ENCODE measurements around the gene PTBP3. TPM values are rescaled to one million over a fixed set of nuclear protein-coding genes. Genes with fewer than 3 reads are reported as not detected.
A peak's percentile ranks its signal among the peaks of the same experiment; 100 is the strongest.

Gene PTBP3
- polyA plus RNA-seq, 1 donor from 2014 or later, result 36.1 TPM

DNA sequence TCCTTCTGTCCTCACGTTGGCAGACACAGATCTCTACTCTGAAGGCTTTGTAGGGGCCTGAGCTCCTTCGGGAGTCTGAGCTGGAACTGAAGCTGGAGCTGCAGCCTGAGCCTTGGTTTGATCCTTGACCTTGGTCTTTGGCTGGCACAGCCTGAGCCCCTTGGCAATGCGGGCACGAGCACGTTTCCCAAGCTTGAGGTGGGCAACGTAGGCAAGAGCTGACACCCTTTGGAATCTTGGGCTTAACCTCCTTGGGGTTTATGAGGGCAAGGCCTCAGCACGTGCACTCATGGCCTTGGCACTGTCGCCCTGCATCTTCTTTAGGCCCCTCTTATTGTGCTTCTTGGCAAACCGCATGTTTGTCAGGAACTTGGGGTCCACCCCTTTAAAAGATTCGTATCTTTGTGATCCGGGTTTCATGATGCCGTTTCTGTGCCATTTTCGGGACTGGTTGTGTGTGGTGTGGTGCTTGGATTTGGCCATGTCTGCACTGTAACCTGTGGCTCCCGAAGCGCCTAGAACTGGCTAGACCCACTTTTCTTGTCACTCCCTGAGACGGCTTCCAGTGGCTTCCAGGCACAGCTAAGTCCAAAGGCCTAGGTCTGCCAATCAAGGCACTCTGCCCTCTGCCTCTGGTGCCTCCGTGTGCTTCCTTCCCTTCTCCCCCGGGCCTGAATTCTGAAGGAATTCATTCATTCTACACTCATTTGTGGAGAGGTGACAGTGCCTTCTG, 159.8 kb downstream of the PTBP3 start:
- H3K4me2 ChIP-seq (ENCODE audit: low read length), result no peak overlapping the region
- TF ChIP-seq POLR2AphosphoS5 (IDR thresholded peaks at IDR 0.05) (no peak), MXI1 (conservative IDR thresholded peaks at IDR 0.05; ENCODE audit: poor library complexity, severe bottlenecking) (no peak), EZH2 (IDR thresholded peaks at IDR 0.05; ENCODE audit: borderline replicate concordance, insufficient read depth, low read length, poor library complexity, severe bottlenecking) (no peak), RAD21 (conservative IDR thresholded peaks at IDR 0.05) (no peak), TAF1 (IDR thresholded peaks at IDR 0.05; ENCODE audit: low read depth) (no peak)
- TF ChIP-seq, protein P1, sequence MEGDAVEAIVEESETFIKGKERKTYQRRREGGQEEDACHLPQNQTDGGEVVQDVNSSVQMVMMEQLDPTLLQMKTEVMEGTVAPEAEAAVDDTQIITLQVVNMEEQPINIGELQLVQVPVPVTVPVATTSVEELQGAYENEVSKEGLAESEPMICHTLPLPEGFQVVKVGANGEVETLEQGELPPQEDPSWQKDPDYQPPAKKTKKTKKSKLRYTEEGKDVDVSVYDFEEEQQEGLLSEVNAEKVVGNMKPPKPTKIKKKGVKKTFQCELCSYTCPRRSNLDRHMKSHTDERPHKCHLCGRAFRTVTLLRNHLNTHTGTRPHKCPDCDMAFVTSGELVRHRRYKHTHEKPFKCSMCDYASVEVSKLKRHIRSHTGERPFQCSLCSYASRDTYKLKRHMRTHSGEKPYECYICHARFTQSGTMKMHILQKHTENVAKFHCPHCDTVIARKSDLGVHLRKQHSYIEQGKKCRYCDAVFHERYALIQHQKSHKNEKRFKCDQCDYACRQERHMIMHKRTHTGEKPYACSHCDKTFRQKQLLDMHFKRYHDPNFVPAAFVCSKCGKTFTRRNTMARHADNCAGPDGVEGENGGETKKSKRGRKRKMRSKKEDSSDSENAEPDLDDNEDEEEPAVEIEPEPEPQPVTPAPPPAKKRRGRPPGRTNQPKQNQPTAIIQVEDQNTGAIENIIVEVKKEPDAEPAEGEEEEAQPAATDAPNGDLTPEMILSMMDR (IDR thresholded peaks at IDR 0.05; ENCODE audit: poor library complexity, severe bottlenecking), result no peak
- TF ChIP-seq, protein P2, sequence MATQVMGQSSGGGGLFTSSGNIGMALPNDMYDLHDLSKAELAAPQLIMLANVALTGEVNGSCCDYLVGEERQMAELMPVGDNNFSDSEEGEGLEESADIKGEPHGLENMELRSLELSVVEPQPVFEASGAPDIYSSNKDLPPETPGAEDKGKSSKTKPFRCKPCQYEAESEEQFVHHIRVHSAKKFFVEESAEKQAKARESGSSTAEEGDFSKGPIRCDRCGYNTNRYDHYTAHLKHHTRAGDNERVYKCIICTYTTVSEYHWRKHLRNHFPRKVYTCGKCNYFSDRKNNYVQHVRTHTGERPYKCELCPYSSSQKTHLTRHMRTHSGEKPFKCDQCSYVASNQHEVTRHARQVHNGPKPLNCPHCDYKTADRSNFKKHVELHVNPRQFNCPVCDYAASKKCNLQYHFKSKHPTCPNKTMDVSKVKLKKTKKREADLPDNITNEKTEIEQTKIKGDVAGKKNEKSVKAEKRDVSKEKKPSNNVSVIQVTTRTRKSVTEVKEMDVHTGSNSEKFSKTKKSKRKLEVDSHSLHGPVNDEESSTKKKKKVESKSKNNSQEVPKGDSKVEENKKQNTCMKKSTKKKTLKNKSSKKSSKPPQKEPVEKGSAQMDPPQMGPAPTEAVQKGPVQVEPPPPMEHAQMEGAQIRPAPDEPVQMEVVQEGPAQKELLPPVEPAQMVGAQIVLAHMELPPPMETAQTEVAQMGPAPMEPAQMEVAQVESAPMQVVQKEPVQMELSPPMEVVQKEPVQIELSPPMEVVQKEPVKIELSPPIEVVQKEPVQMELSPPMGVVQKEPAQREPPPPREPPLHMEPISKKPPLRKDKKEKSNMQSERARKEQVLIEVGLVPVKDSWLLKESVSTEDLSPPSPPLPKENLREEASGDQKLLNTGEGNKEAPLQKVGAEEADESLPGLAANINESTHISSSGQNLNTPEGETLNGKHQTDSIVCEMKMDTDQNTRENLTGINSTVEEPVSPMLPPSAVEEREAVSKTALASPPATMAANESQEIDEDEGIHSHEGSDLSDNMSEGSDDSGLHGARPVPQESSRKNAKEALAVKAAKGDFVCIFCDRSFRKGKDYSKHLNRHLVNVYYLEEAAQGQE (IDR thresholded peaks at IDR 0.05; ENCODE audit: borderline replicate concordance), result no peak
- no peak overlapping the region for H3K27ac ChIP-seq (ENCODE audit: low read length)

DNA sequence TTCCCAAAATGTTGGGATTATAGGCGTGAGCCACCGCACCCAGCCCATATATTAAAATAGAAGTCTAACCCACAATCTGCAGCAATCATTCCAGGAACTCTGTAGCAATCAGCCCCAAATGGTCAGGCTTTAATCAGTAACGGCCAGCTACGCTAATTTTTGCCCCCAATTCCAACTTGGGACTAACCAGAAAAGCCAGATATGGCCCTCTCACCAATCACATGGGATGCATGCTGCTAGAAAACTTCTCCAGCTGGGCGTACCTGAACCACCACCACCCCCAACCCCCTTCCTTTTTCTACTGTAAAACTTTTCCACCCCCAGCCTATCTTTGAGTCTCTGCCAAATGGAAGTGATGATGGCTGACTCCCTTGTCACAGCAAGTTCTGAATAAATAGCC, 162.5 kb downstream of the PTBP3 start:
- Histone ChIP-seq H3K79me2 (replicated peaks; ENCODE audit: insufficient read depth, low read length) (no peaks in the 10 kb centered on the region), H2AFZ (ENCODE audit: low read depth, low read length) (no peak overlapping the region), H3K4me2 (ENCODE audit: low read length) (no peak overlapping the region), H3K4me3 (ENCODE audit: low read length) (no peak overlapping the region), H3K9me2 (ENCODE audit: insufficient read depth, low read length) (no peaks in the 10 kb centered on the region), H4K20me1 (ENCODE audit: insufficient read depth) (no peaks in the 10 kb centered on the region), H3K27ac (ENCODE audit: low read length) (no peak overlapping the region), H3F3A (ENCODE audit: insufficient read depth, low read length, poor library complexity, severe bottlenecking) (no peaks in the 10 kb centered on the region), H3K9me3 (ENCODE audit: low read length) (no peaks in the 10 kb centered on the region), H3K9ac (ENCODE audit: low read length) (no peak overlapping the region), H3K27me3 (ENCODE audit: insufficient read depth, low read depth, low read length) (peaks cover 9% of the 10 kb centered on the region), H3K36me3 (ENCODE audit: insufficient read depth, low read length) (no peaks in the 10 kb centered on the region)
- TF ChIP-seq MXI1 (conservative IDR thresholded peaks at IDR 0.05; ENCODE audit: poor library complexity, severe bottlenecking) (no peak), POLR2AphosphoS5 (IDR thresholded peaks at IDR 0.05) (no peak), EZH2 (IDR thresholded peaks at IDR 0.05; ENCODE audit: borderline replicate concordance, insufficient read depth, low read length, poor library complexity, severe bottlenecking) (no peak), TAF1 (IDR thresholded peaks at IDR 0.05; ENCODE audit: low read depth) (no peak), RAD21 (conservative IDR thresholded peaks at IDR 0.05) (no peak), SMC3 (conservative IDR thresholded peaks at IDR 0.05; ENCODE audit: poor library complexity) (no peak), EP300 (conservative IDR thresholded peaks at IDR 0.05; ENCODE audit: poor library complexity, severe bottlenecking) (no peak)
- TF ChIP-seq, protein P1 (IDR thresholded peaks at IDR 0.05; ENCODE audit: poor library complexity, severe bottlenecking), result no peak
- TF ChIP-seq, protein P2 (IDR thresholded peaks at IDR 0.05; ENCODE audit: borderline replicate concordance), result no peak

More for the DNA sequence above, 159.8 kb downstream of the PTBP3 start:
- H3K9me2 ChIP-seq (ENCODE audit: insufficient read depth, low read length), result no peaks in the 10 kb centered on the region
- peaks cover 18% of the 10 kb centered on the region for H3K27me3 ChIP-seq (ENCODE audit: insufficient read depth, low read depth, low read length)
- no peaks in the 10 kb centered on the region for H3K79me2 ChIP-seq (replicated peaks; ENCODE audit: insufficient read depth, low read length)
- H3K36me3 ChIP-seq (ENCODE audit: insufficient read depth, low read length), result no peaks in the 10 kb centered on the region
- no peaks in the 10 kb centered on the region for H4K20me1 ChIP-seq (ENCODE audit: insufficient read depth)
- H2AFZ ChIP-seq (ENCODE audit: low read depth, low read length), result no peak overlapping the region
- no peaks in the 10 kb centered on the region for H3F3A ChIP-seq (ENCODE audit: insufficient read depth, low read length, poor library complexity, severe bottlenecking)
- H3K4me3 ChIP-seq (ENCODE audit: low read length), result peak overlapping the region; percentile 58
- no peaks in the 10 kb centered on the region for H3K9me3 ChIP-seq (ENCODE audit: low read length)
- no peak overlapping the region for H3K9ac ChIP-seq (ENCODE audit: low read length)

All from neural cell (in vitro differentiated cells).